SK-N-SH treated with all-trans-retinoic acid at 6 μM for 48 hours (cell line): ENCODE measurements around the gene SDCCAG8.

Experiments
- ATAC-seq: fragments of 200-7000 bp; cut with Tn5 transposase; 3 replicates; pipeline ENCODE4 v1.9.1; 2020; ENCODE audit warnings: mild to moderate bottlenecking, moderate library complexity
- ARNTL ChIP-seq: fragments of 450-650 bp; formaldehyde crosslinking; IDR thresholded peaks from 2 replicates; pipeline ENCODE4 v1.5.0; 2020; ENCODE audit warnings: low read depth, mild to moderate bottlenecking, moderate library complexity, borderline replicate concordance
- BACH2 ChIP-seq: fragments of 250-450 bp; sonication (Bioruptor Pico); IDR thresholded peaks from 2 replicates; pipeline ENCODE4 v1.9.0; 2021; ENCODE audit warnings: mild to moderate bottlenecking, borderline replicate concordance
- CSDC2 ChIP-seq: fragments of 250-450 bp; sonication (Bioruptor Pico); IDR thresholded peaks from 2 replicates; pipeline ENCODE4 v1.5.0; 2020; ENCODE audit warnings: mild to moderate bottlenecking, moderate library complexity
- ESRRG ChIP-seq: fragments of 250-450 bp; sonication (Bioruptor Pico); IDR thresholded peaks from 2 replicates; pipeline ENCODE4 v1.6.1; 2021; ENCODE audit warnings: mild to moderate bottlenecking
- GLIS3 ChIP-seq: fragments of 250-450 bp; sonication (Bioruptor Pico); IDR thresholded peaks from 2 replicates; pipeline ENCODE4 v1.5.0; 2020; ENCODE audit warnings: mild to moderate bottlenecking, moderate library complexity
- ISL1 ChIP-seq: fragments of 250-450 bp; sonication (Bioruptor Pico); IDR thresholded peaks from 2 replicates; pipeline ENCODE4 v2.1.2; 2022; ENCODE audit warnings: mild to moderate bottlenecking, moderate library complexity
- OSR1 ChIP-seq: fragments of 250-450 bp; sonication (Bioruptor Pico); IDR thresholded peaks from 2 replicates; pipeline ENCODE4 v1.8.0; 2022; ENCODE audit warnings: moderate library complexity, mild to moderate bottlenecking, inconsistent platforms
- PPARA ChIP-seq: fragments of 250-450 bp; sonication (Bioruptor Pico); IDR thresholded peaks from 2 replicates; pipeline ENCODE4 v1.5.0; 2020; ENCODE audit warnings: mild to moderate bottlenecking, borderline replicate concordance
- RARB ChIP-seq: fragments of 250-450 bp; sonication (Bioruptor Pico); IDR thresholded peaks from 2 replicates; pipeline ENCODE4 v1.8.0; 2021; ENCODE audit warnings: mild to moderate bottlenecking, moderate library complexity
- SNAI2 ChIP-seq: fragments of 250-450 bp; sonication (Bioruptor Pico); IDR thresholded peaks from 2 replicates; pipeline ENCODE4 v1.5.0; 2020; ENCODE audit warnings: mild to moderate bottlenecking, moderate library complexity
- TCF4 ChIP-seq: fragments of 250-450 bp; sonication (Bioruptor Pico); IDR thresholded peaks from 2 replicates; pipeline ENCODE4 v1.8.0; 2021; ENCODE audit warnings: mild to moderate bottlenecking, moderate library complexity, borderline replicate concordance
- TOX ChIP-seq: fragments of 250-450 bp; sonication (Bioruptor Pico); IDR thresholded peaks from 2 replicates; pipeline ENCODE4 v1.8.0; 2021; ENCODE audit warnings: mild to moderate bottlenecking, moderate library complexity, borderline replicate concordance
- ZC3H10 ChIP-seq: fragments of 250-450 bp; sonication (Bioruptor Pico); IDR thresholded peaks from 2 replicates; pipeline ENCODE4 v1.5.1; 2021; ENCODE audit warnings: mild to moderate bottlenecking, moderate library complexity
- ZFP3 ChIP-seq: fragments of 250-450 bp; sonication (Bioruptor Pico); IDR thresholded peaks from 2 replicates; pipeline ENCODE4 v1.5.0; 2020; ENCODE audit warnings: mild to moderate bottlenecking, moderate library complexity
- ZFP30 ChIP-seq: fragments of 450-650 bp; formaldehyde crosslinking; IDR thresholded peaks from 2 replicates; pipeline ENCODE4 v1.5.0; 2022; ENCODE audit warnings: mild to moderate bottlenecking, moderate library complexity
- ZNF565 ChIP-seq: fragments of 450-650 bp; formaldehyde crosslinking; conservative IDR thresholded peaks from 2 replicates; pipeline ENCODE4 v1.5.0; 2020; ENCODE audit warnings: low read depth, mild to moderate bottlenecking, moderate library complexity
- ZNF70 ChIP-seq: fragments of 450-650 bp; formaldehyde crosslinking; IDR thresholded peaks from 2 replicates; pipeline ENCODE4 v1.5.0; 2020; ENCODE audit warnings: mild to moderate bottlenecking, moderate library complexity
- ZNF8 ChIP-seq: fragments of 450-650 bp; formaldehyde crosslinking; IDR thresholded peaks from 2 replicates; pipeline ENCODE4 v1.5.0; 2020; ENCODE audit warnings: mild to moderate bottlenecking, moderate library complexity
- TF ChIP-seq, protein P1 (sequence below): fragments of 250-450 bp; sonication (Bioruptor Pico); IDR thresholded peaks from 2 replicates; pipeline ENCODE4 v1.5.1; 2021; ENCODE audit warnings: mild to moderate bottlenecking, moderate library complexity
- TF ChIP-seq, protein P2 (sequence below): fragments of 250-450 bp; sonication (Bioruptor Pico); IDR thresholded peaks from 2 replicates; pipeline ENCODE4 v1.5.1; 2020; ENCODE audit warnings: low read depth, mild to moderate bottlenecking, moderate library complexity
- TF ChIP-seq, protein P3 (sequence below): fragments of 250-450 bp; sonication (Bioruptor Pico); IDR thresholded peaks from 2 replicates; pipeline ENCODE4 v1.8.0; 2020; ENCODE audit warnings: mild to moderate bottlenecking, moderate library complexity, borderline replicate concordance
- TF ChIP-seq, protein P4 (sequence below): fragments of 250-450 bp; sonication (Bioruptor Pico); IDR thresholded peaks from 2 replicates; pipeline ENCODE4 v1.8.0; 2021; ENCODE audit warnings: low read depth, mild to moderate bottlenecking, moderate library complexity, borderline replicate concordance

The SDCCAG8 gene

DNA sequence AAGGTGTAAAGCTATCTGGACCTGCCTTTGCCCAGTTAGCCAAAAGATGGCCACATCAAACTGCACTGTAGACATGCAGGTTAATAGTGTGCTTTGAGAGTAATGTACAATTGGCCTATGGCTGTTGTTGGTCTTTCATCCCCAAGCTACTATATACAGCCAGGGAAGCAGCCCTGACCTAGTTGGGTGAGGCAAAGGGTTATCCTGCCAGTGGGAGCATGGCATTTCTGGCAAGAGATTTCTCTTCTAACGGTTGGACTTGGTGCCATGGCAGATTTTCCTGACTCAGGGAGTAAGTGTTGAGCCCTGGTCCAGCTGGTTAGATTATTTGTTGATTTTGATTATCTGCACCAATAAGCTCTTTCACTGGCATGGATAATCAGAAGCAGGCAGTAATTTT lies 119.8 kb downstream of the SDCCAG8 start:
- ATAC-seq, result no peak
- TF ChIP-seq ZNF8 (CRISPR knock-in tag), result no peak
- TF ChIP-seq ZFP30 (CRISPR knock-in tag), result no peak
- TF ChIP-seq, protein P1, sequence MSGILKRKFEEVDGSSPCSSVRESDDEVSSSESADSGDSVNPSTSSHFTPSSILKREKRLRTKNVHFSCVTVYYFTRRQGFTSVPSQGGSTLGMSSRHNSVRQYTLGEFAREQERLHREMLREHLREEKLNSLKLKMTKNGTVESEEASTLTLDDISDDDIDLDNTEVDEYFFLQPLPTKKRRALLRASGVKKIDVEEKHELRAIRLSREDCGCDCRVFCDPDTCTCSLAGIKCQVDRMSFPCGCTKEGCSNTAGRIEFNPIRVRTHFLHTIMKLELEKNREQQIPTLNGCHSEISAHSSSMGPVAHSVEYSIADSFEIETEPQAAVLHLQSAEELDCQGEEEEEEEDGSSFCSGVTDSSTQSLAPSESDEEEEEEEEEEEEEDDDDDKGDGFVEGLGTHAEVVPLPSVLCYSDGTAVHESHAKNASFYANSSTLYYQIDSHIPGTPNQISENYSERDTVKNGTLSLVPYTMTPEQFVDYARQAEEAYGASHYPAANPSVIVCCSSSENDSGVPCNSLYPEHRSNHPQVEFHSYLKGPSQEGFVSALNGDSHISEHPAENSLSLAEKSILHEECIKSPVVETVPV, result no peak
- no peak for TF ChIP-seq ZFP3 (CRISPR knock-in tag)
- no peak for TF ChIP-seq PPARA
- no peak for TF ChIP-seq RARB
- TF ChIP-seq, all 23 proteins: peak for 0

DNA sequence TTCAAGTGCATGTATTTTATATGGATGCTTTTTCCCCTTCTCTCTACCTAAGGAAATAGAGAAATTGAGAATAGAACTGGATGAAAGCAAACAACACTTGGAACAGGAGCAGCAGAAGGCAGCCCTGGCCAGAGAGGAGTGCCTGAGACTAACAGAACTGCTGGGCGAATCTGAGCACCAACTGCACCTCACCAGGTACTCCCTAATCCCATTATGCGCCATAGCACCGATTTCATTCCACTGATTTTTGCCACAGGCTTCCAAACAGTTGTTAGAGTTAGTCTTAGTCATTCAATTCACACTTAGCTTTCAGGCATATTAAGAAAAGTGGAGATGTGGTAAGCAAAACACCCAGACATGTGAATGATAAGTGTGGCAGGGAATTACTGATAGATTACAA lies 122.8 kb downstream of the SDCCAG8 start:
- TF ChIP-seq ISL1 (CRISPR knock-in tag) (no peak), TOX (CRISPR knock-in tag) (no peak), ESRRG (CRISPR knock-in tag) (no peak), ARNTL (CRISPR knock-in tag) (no peak), GLIS3 (no peak), ZFP3 (CRISPR knock-in tag) (no peak), BACH2 (CRISPR knock-in tag) (no peak), ZNF70 (CRISPR knock-in tag) (no peak), ZNF565 (CRISPR knock-in tag) (no peak), SNAI2 (CRISPR knock-in tag) (no peak), ZNF8 (CRISPR knock-in tag) (no peak), TCF4 (CRISPR knock-in tag) (no peak), ZFP30 (CRISPR knock-in tag) (no peak)
- TF ChIP-seq, protein P2, sequence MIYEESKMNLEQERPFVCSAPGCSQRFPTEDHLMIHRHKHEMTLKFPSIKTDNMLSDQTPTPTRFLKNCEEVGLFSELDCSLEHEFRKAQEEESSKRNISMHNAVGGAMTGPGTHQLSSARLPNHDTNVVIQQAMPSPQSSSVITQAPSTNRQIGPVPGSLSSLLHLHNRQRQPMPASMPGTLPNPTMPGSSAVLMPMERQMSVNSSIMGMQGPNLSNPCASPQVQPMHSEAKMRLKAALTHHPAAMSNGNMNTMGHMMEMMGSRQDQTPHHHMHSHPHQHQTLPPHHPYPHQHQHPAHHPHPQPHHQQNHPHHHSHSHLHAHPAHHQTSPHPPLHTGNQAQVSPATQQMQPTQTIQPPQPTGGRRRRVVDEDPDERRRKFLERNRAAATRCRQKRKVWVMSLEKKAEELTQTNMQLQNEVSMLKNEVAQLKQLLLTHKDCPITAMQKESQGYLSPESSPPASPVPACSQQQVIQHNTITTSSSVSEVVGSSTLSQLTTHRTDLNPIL (CRISPR knock-in tag), result no peak
- TF ChIP-seq, protein P3, sequence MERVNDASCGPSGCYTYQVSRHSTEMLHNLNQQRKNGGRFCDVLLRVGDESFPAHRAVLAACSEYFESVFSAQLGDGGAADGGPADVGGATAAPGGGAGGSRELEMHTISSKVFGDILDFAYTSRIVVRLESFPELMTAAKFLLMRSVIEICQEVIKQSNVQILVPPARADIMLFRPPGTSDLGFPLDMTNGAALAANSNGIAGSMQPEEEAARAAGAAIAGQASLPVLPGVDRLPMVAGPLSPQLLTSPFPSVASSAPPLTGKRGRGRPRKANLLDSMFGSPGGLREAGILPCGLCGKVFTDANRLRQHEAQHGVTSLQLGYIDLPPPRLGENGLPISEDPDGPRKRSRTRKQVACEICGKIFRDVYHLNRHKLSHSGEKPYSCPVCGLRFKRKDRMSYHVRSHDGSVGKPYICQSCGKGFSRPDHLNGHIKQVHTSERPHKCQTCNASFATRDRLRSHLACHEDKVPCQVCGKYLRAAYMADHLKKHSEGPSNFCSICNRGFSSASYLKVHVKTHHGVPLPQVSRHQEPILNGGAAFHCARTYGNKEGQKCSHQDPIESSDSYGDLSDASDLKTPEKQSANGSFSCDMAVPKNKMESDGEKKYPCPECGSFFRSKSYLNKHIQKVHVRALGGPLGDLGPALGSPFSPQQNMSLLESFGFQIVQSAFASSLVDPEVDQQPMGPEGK, result no peak
- ATAC-seq, result no peak

DNA sequence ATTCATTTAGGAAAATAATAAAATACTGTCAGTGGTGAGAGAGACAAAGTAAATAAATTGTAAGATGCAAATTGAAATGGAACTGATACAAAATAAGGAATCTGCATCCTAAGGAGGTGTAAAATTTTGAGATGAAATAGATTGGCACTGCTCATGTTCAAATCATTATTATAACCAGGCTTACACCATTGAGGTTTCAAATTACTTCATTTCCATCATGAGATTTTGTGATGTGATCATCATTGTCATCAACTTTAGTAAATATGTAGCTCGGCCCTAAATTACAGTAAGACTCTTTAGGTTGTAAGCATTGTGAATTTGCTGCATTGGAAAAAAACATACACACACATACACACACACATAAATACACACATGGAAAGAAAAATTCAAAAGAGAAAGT lies 123.4 kb downstream of the SDCCAG8 start:
- TF ChIP-seq BACH2 (CRISPR knock-in tag) (no peak), ZC3H10 (no peak), ZFP30 (CRISPR knock-in tag) (no peak), ZFP3 (CRISPR knock-in tag) (no peak), CSDC2 (CRISPR knock-in tag) (no peak), ARNTL (CRISPR knock-in tag) (no peak), TOX (CRISPR knock-in tag) (no peak), RARB (no peak), OSR1 (CRISPR knock-in tag) (no peak), PPARA (no peak), GLIS3 (no peak)
- TF ChIP-seq, protein P3, result no peak
- TF ChIP-seq, protein P4, sequence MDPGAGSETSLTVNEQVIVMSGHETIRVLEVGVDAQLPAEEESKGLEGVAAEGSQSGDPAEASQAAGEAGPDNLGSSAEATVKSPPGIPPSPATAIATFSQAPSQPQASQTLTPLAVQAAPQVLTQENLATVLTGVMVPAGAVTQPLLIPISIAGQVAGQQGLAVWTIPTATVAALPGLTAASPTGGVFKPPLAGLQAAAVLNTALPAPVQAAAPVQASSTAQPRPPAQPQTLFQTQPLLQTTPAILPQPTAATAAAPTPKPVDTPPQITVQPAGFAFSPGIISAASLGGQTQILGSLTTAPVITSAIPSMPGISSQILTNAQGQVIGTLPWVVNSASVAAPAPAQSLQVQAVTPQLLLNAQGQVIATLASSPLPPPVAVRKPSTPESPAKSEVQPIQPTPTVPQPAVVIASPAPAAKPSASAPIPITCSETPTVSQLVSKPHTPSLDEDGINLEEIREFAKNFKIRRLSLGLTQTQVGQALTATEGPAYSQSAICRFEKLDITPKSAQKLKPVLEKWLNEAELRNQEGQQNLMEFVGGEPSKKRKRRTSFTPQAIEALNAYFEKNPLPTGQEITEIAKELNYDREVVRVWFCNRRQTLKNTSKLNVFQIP (CRISPR knock-in tag), result no peak
- TF ChIP-seq, protein P1, result no peak
- no peak for ATAC-seq
